Stimulated activated CD4-positive, alpha-beta T cell treated with anti-CD3 and anti-CD28 coated beads, Interleukin-4, amount 100 ng/mL, for 4 hours (primary cell): ENCODE data around the gene CCDC7.
"Not testable (repeated sequence)": the region's sequence is repeated elsewhere in the genome, so short reads cannot be mapped to it uniquely, and the experiment has no call there.

Experiments used
- DNase-seq, 2 experiments: peaks; one replicate each; pipeline ENCODE4 v3.0.0-alpha.2; 2020

CCDC7 gene

GRCh38 chr10:32890444-32890843, 444.5 kb downstream of the CCDC7 start:
- no peak for DNase-seq

GRCh38 chr10:32891261-32891660, 445.3 kb downstream of the CCDC7 start:
- DNase-seq: no peak

GRCh38 chr10:32893434-32893833, 447.5 kb downstream of the CCDC7 start:
- no peak for DNase-seq

- no peak for DNase-seq
Observed at GRCh38 chr10:32893916-32894664, 448.1 kb downstream of the CCDC7 start.

GRCh38 chr10:32895200-32895968, 449.4 kb downstream of the CCDC7 start:
- not testable (repeated sequence) for DNase-seq

GRCh38 chr10:32901815-32902214, 455.9 kb downstream of the CCDC7 start:
- DNase-seq: no peak

- DNase-seq: no peak
Observed at GRCh38 chr10:32905466-32905865, 459.5 kb downstream of the CCDC7 start.

- no peak for DNase-seq
Observed at GRCh38 chr10:32906595-32906994, 460.7 kb downstream of the CCDC7 start.

GRCh38 chr10:32909456-32909855, 463.5 kb downstream of the CCDC7 start:
- DNase-seq: no peak

- DNase-seq: not testable (repeated sequence)
Observed at GRCh38 chr10:32909970-32910369, 464.0 kb downstream of the CCDC7 start.

- no peak for DNase-seq
Observed at GRCh38 chr10:32911285-32912016, 465.5 kb downstream of the CCDC7 start.

- DNase-seq: not testable (repeated sequence)
Observed at GRCh38 chr10:32917817-32918216, 471.9 kb downstream of the CCDC7 start.

- no peak for DNase-seq
Observed at GRCh38 chr10:32922170-32922569, 476.2 kb downstream of the CCDC7 start.

GRCh38 chr10:32923134-32923533, 477.2 kb downstream of the CCDC7 start:
- DNase-seq: no peak

GRCh38 chr10:32923849-32924248, 477.9 kb downstream of the CCDC7 start:
- no peak for DNase-seq
